Dendritic cell treated with granulocyte-macrophage colony-stimulating factor and Interleukin-4, amounts not matched to agents 40 ng/mL and 50 ng/mL, for 4 days (primary cell): ENCODE results near the gene BRWD1.

ENCODE experiments used
- H3K27ac Mint-ChIP-seq: one replicate; pipeline ENCODE4 v1.8.0; 2022; ENCODE audit warnings: mild to moderate bottlenecking, mixed read lengths
- H3K27me3 Mint-ChIP-seq: one replicate; pipeline ENCODE4 v1.8.0; 2022; ENCODE audit warnings: mild to moderate bottlenecking, mixed read lengths
- H3K36me3 Mint-ChIP-seq: one replicate; pipeline ENCODE4 v1.8.0; 2022; ENCODE audit warnings: low read depth, mixed read lengths
- H3K4me1 Mint-ChIP-seq: one replicate; pipeline ENCODE4 v1.8.0; 2022; ENCODE audit warnings: low read depth, mixed read lengths
- H3K4me3 Mint-ChIP-seq: one replicate; pipeline ENCODE4 v1.8.0; 2022; ENCODE audit warnings: mild to moderate bottlenecking, moderate library complexity, mixed read lengths
- H3K9me3 Mint-ChIP-seq: one replicate; pipeline ENCODE4 v1.8.0; 2022; ENCODE audit warnings: mixed read lengths
- intact Hi-C: fragments of 100-400 bp; cut with micrococcal nuclease; formaldehyde crosslinking; loops from one replicate; pipeline ENCODE4 v1.15.0; 2022

BRWD1 gene

GRCh38 chr21:39344848-39345247 lies 31.4 kb upstream of the BRWD1 start:
- no peaks in the 10 kb centered on the region for H3K9me3 Mint-ChIP-seq
- no peak overlapping the region for H3K27ac Mint-ChIP-seq
- peaks cover 61% of the 10 kb centered on the region for H3K36me3 Mint-ChIP-seq
- H3K4me1 Mint-ChIP-seq: peaks cover 23% of the 10 kb centered on the region
- intact Hi-C loops: no loop called here
- no peaks in the 10 kb centered on the region for H3K27me3 Mint-ChIP-seq
- H3K4me3 Mint-ChIP-seq: no peak overlapping the region

GRCh38 chr21:39341249-39341923 lies 28.0 kb upstream of the BRWD1 start:
- Mint-ChIP-seq H3K27ac (no peak overlapping the region), H3K36me3 (peaks cover 42% of the 10 kb centered on the region), H3K4me1 (peaks cover 12% of the 10 kb centered on the region), H3K4me3 (no peak overlapping the region), H3K27me3 (no peaks in the 10 kb centered on the region), H3K9me3 (no peaks in the 10 kb centered on the region)
- intact Hi-C loops: no loop called here

GRCh38 chr21:39340687-39341086 lies 27.3 kb upstream of the BRWD1 start:
- Mint-ChIP-seq H3K36me3 (peaks cover 39% of the 10 kb centered on the region), H3K27ac (no peak overlapping the region), H3K4me1 (peaks cover 10% of the 10 kb centered on the region), H3K4me3 (no peak overlapping the region), H3K9me3 (no peaks in the 10 kb centered on the region), H3K27me3 (no peaks in the 10 kb centered on the region)
- intact Hi-C loops: no loop called here

GRCh38 chr21:39339231-39339630 lies 25.8 kb upstream of the BRWD1 start:
- intact Hi-C loops: no loop called here
- Mint-ChIP-seq H3K27ac (no peak overlapping the region), H3K27me3 (no peaks in the 10 kb centered on the region), H3K9me3 (no peaks in the 10 kb centered on the region), H3K4me3 (no peak overlapping the region), H3K4me1 (no peaks in the 10 kb centered on the region), H3K36me3 (peaks cover 27% of the 10 kb centered on the region)

GRCh38 chr21:39336457-39337008 lies 23.1 kb upstream of the BRWD1 start:
- Mint-ChIP-seq H3K4me1 (no peaks in the 10 kb centered on the region), H3K27ac (no peak overlapping the region), H3K36me3 (peaks cover 4% of the 10 kb centered on the region), H3K9me3 (no peaks in the 10 kb centered on the region), H3K4me3 (no peak overlapping the region), H3K27me3 (no peaks in the 10 kb centered on the region)
- intact Hi-C loops: no loop called here

GRCh38 chr21:39334611-39335010 lies 21.2 kb upstream of the BRWD1 start:
- Mint-ChIP-seq H3K4me3 (no peak overlapping the region), H3K36me3 (no peaks in the 10 kb centered on the region), H3K9me3 (no peaks in the 10 kb centered on the region), H3K27me3 (no peaks in the 10 kb centered on the region), H3K27ac (no peak overlapping the region), H3K4me1 (no peaks in the 10 kb centered on the region)
- intact Hi-C loops: no loop called here

GRCh38 chr21:39332175-39332574 lies 18.7 kb upstream of the BRWD1 start:
- Mint-ChIP-seq H3K36me3 (no peaks in the 10 kb centered on the region), H3K27me3 (no peaks in the 10 kb centered on the region), H3K4me1 (no peaks in the 10 kb centered on the region), H3K9me3 (no peaks in the 10 kb centered on the region), H3K4me3 (no peak overlapping the region), H3K27ac (no peak overlapping the region)
- intact Hi-C loops: no loop called here

- H3K4me1 Mint-ChIP-seq: no peaks in the 10 kb centered on the region
- no peaks in the 10 kb centered on the region for H3K36me3 Mint-ChIP-seq
- H3K27ac Mint-ChIP-seq: no peak overlapping the region
- intact Hi-C loops: no loop called here
- H3K9me3 Mint-ChIP-seq: no peaks in the 10 kb centered on the region
- H3K27me3 Mint-ChIP-seq: no peaks in the 10 kb centered on the region
- H3K4me3 Mint-ChIP-seq: no peak overlapping the region
Observed at GRCh38 chr21:39330001-39330400, 16.6 kb upstream of the BRWD1 start.

- no peak overlapping the region for H3K27ac Mint-ChIP-seq
- H3K36me3 Mint-ChIP-seq: no peaks in the 10 kb centered on the region
- no peak overlapping the region for H3K4me3 Mint-ChIP-seq
- H3K4me1 Mint-ChIP-seq: no peaks in the 10 kb centered on the region
- H3K27me3 Mint-ChIP-seq: no peaks in the 10 kb centered on the region
- H3K9me3 Mint-ChIP-seq: no peaks in the 10 kb centered on the region
- intact Hi-C loops: no loop called here
Observed at GRCh38 chr21:39327727-39328126, 14.3 kb upstream of the BRWD1 start.

GRCh38 chr21:39326607-39327307 lies 13.3 kb upstream of the BRWD1 start:
- Mint-ChIP-seq H3K9me3 (no peaks in the 10 kb centered on the region), H3K27me3 (no peaks in the 10 kb centered on the region), H3K36me3 (no peaks in the 10 kb centered on the region), H3K4me3 (no peak overlapping the region), H3K27ac (no peak overlapping the region), H3K4me1 (no peaks in the 10 kb centered on the region)
- intact Hi-C loops: no loop called here

GRCh38 chr21:39325458-39325857 lies 12.0 kb upstream of the BRWD1 start:
- Mint-ChIP-seq H3K4me3 (no peak overlapping the region), H3K27ac (no peak overlapping the region), H3K36me3 (no peaks in the 10 kb centered on the region), H3K27me3 (no peaks in the 10 kb centered on the region), H3K9me3 (no peaks in the 10 kb centered on the region), H3K4me1 (no peaks in the 10 kb centered on the region)
- intact Hi-C loops: no loop called here

- Mint-ChIP-seq H3K4me3 (no peak overlapping the region), H3K9me3 (no peaks in the 10 kb centered on the region), H3K27me3 (no peaks in the 10 kb centered on the region), H3K36me3 (no peaks in the 10 kb centered on the region), H3K4me1 (peaks cover 28% of the 10 kb centered on the region), H3K27ac (no peak overlapping the region)
- intact Hi-C loops: no loop called here
Observed at GRCh38 chr21:39321424-39321823, 8.0 kb upstream of the BRWD1 start.

GRCh38 chr21:39319814-39320332 lies 6.4 kb upstream of the BRWD1 start:
- H3K4me1 Mint-ChIP-seq: peaks cover 39% of the 10 kb centered on the region
- no peaks in the 10 kb centered on the region for H3K36me3 Mint-ChIP-seq
- no peaks in the 10 kb centered on the region for H3K9me3 Mint-ChIP-seq
- H3K27me3 Mint-ChIP-seq: no peaks in the 10 kb centered on the region
- intact Hi-C loops: loop anchor here (10.0 kb wide), 1 partner anchor 125 kb away; the partner anchor contains the start of gene LCA5L
- no peak overlapping the region for H3K27ac Mint-ChIP-seq
- H3K4me3 Mint-ChIP-seq: no peak overlapping the region

GRCh38 chr21:39319251-39319756 lies 5.9 kb upstream of the BRWD1 start:
- no peak overlapping the region for H3K4me3 Mint-ChIP-seq
- peaks cover 2% of the 10 kb centered on the region for H3K36me3 Mint-ChIP-seq
- H3K9me3 Mint-ChIP-seq: no peaks in the 10 kb centered on the region
- intact Hi-C loops: loop anchor here (10.0 kb wide), 1 partner anchor 125 kb away; the partner anchor contains the start of gene LCA5L
- no peaks in the 10 kb centered on the region for H3K27me3 Mint-ChIP-seq
- H3K4me1 Mint-ChIP-seq: peaks cover 44% of the 10 kb centered on the region
- no peak overlapping the region for H3K27ac Mint-ChIP-seq
